ENCODE results near the gene NVL. TPM values are rescaled to one million over a fixed set of nuclear protein-coding genes. Genes with fewer than 3 reads are reported as not detected.
A peak's percentile ranks its signal among the peaks of the same experiment; 100 is the strongest.
"Not testable (repeated sequence)": the region's sequence is repeated elsewhere in the genome, so short reads cannot be mapped to it uniquely, and the experiment has no call there.

The NVL gene
- total RNA-seq, 3 donors from 2014 or later: 16.0 to 46.0 (median 30.8) TPM

GRCh38 chr1:224216382-224216781 is 113.6 kb downstream of the NVL start:
- H3K36me3 ChIP-seq: no peaks in the 10 kb centered on the region
- no peaks in the 10 kb centered on the region for H3K9me3 ChIP-seq
- no peak for DNase-seq (ENCODE audit: low spot score in 2 of 2)
- H3K27ac ChIP-seq: peak overlapping the region in 1 of 2 donors; percentile 27
- no peak overlapping the region for H3K4me3 ChIP-seq
- no peaks in the 10 kb centered on the region for H3K27me3 ChIP-seq
- TF ChIP-seq POLR2AphosphoS5 (IDR thresholded peaks at IDR 0.05) (no peak), CTCF (IDR thresholded peaks at IDR 0.05) (no peak), POLR2A (IDR thresholded peaks at IDR 0.05) (no peak)
- intact Hi-C loops (cut with DNase I; ENCODE audit: low total_unique reads): no loop called here
- peaks cover 0 to 6% of the 10 kb centered on the region in 2 donors for H3K4me1 ChIP-seq

GRCh38 chr1:224213438-224214119 is 116.4 kb downstream of the NVL start:
- TF ChIP-seq POLR2A (IDR thresholded peaks at IDR 0.05) (no peak), POLR2AphosphoS5 (IDR thresholded peaks at IDR 0.05) (no peak), CTCF (IDR thresholded peaks at IDR 0.05) (no peak)
- intact Hi-C loops (cut with DNase I; ENCODE audit: low total_unique reads): no loop called here
- Histone ChIP-seq H3K9me3 (no peaks in the 10 kb centered on the region), H3K4me3 (no peak overlapping the region), H3K4me1 (no peaks in the 10 kb centered on the region), H3K36me3 (no peaks in the 10 kb centered on the region), H3K27ac (no peak overlapping the region), H3K27me3 (no peaks in the 10 kb centered on the region)
- no peak for DNase-seq (ENCODE audit: low spot score in 2 of 2)

GRCh38 chr1:224212618-224213061 is 117.3 kb downstream of the NVL start:
- Histone ChIP-seq H3K36me3 (no peaks in the 10 kb centered on the region), H3K4me1 (no peaks in the 10 kb centered on the region), H3K4me3 (no peak overlapping the region), H3K27me3 (no peaks in the 10 kb centered on the region), H3K27ac (no peak overlapping the region), H3K9me3 (no peaks in the 10 kb centered on the region)
- no peak for DNase-seq (ENCODE audit: low spot score in 2 of 2)
- intact Hi-C loops (cut with DNase I; ENCODE audit: low total_unique reads): no loop called here
- TF ChIP-seq CTCF (IDR thresholded peaks at IDR 0.05) (no peak), POLR2A (IDR thresholded peaks at IDR 0.05) (no peak), POLR2AphosphoS5 (IDR thresholded peaks at IDR 0.05) (no peak)

- intact Hi-C loops (cut with DNase I; ENCODE audit: low total_unique reads): no loop called here
- no peaks in the 10 kb centered on the region for H3K27me3 ChIP-seq
- no peaks in the 10 kb centered on the region for H3K4me1 ChIP-seq
- TF ChIP-seq CTCF (IDR thresholded peaks at IDR 0.05) (no peak), POLR2A (IDR thresholded peaks at IDR 0.05) (no peak), POLR2AphosphoS5 (IDR thresholded peaks at IDR 0.05) (no peak)
- DNase-seq (ENCODE audit: low spot score in 2 of 2): no peak
- no peaks in the 10 kb centered on the region for H3K9me3 ChIP-seq
- H3K4me3 ChIP-seq: no peak overlapping the region
- H3K27ac ChIP-seq: no peak overlapping the region
- no peaks in the 10 kb centered on the region for H3K36me3 ChIP-seq
Observed at GRCh38 chr1:224211206-224211962, 118.6 kb downstream of the NVL start.

- DNase-seq (ENCODE audit: low spot score in 2 of 2); H3K4me3 ChIP-seq; H3K27me3 ChIP-seq; H3K36me3 ChIP-seq; intact Hi-C loops (cut with DNase I; ENCODE audit: low total_unique reads); H3K9me3 ChIP-seq: not testable (repeated sequence)
- Histone ChIP-seq H3K4me1 (peaks cover 7 to 17% of the 10 kb centered on the region in 2 donors), H3K27ac (peak overlapping the region; percentile 83 to 95)
Observed at GRCh38 chr1:224205931-224206538, 123.9 kb downstream of the NVL start.

Measured in breast epithelium (tissue), 4 donors.